Spleen (tissue), 11 donors: ENCODE data around the gene SMAD3. TPM values are rescaled to one million over a fixed set of nuclear protein-coding genes. Genes with fewer than 3 reads are reported as not detected.

Source experiments
- DNase-seq: peaks from one replicate; pipeline ENCODE4 v3.0.0-alpha.2; 2020
- H3K27ac ChIP-seq, 8 donors: fragments of 200-600 bp; sonication (generic) in 7 of 8; 1 replicate in 4 of 8; 2 replicates in 4 of 8; pipeline versions ENCODE4 v1.5.0 to v1.8.0; 2016 to 2021; ENCODE audit warnings: inconsistent platforms in 4 of 8, mild to moderate bottlenecking in 4 of 8, moderate library complexity in 1 of 8
- H3K27me3 ChIP-seq, 7 donors: fragments of 200-600 bp; sonication (generic) in 6 of 7; replicated peaks in 1 of 7; 1 replicate in 4 of 7; 2 replicates in 3 of 7; pipeline versions ENCODE4 v1.5.0 to v1.8.0; 2016 to 2021; ENCODE audit warnings: inconsistent platforms in 3 of 7, mild to moderate bottlenecking in 1 of 7
- H3K36me3 ChIP-seq, 6 donors: fragments of 200-600 bp; sonication (generic) in 5 of 6; 1 replicate in 4 of 6; 2 replicates in 2 of 6; pipeline versions ENCODE4 v1.5.0 to v1.8.0; 2016 to 2021; ENCODE audit warnings: inconsistent platforms in 2 of 6
- H3K4me1 ChIP-seq, 6 donors: fragments of 200-600 bp; sonication (generic) in 5 of 6; 1 replicate in 3 of 6; 2 replicates in 3 of 6; pipeline versions ENCODE4 v1.5.0 to v1.8.0; 2016 to 2021; ENCODE audit warnings: inconsistent platforms in 3 of 6
- H3K4me3 ChIP-seq, 8 donors: fragments of 200-600 bp; sonication (generic) in 7 of 8; 1 replicate in 4 of 8; 2 replicates in 4 of 8; pipeline versions ENCODE4 v1.5.0 to v1.8.0; 2016 to 2021; ENCODE audit warnings: inconsistent platforms in 4 of 8, mild to moderate bottlenecking in 4 of 8, moderate library complexity in 2 of 8
- H3K9me3 ChIP-seq, 8 donors: fragments of 200-600 bp; sonication (generic) in 7 of 8; 1 replicate in 4 of 8; 2 replicates in 4 of 8; pipeline versions ENCODE4 v1.5.0 to v1.8.0; 2016 to 2021; ENCODE audit warnings: inconsistent platforms in 4 of 8
- POLR2A ChIP-seq, 3 donors: fragments of 450-650 bp; IDR thresholded peaks; one replicate each; pipeline ENCODE4 v1.5.1; 2017; ENCODE audit warnings: antibody characterized with exemption in 3 of 3, mild to moderate bottlenecking in 1 of 3
- POLR2AphosphoS5 ChIP-seq, 3 donors: sonication (generic); formaldehyde crosslinking; IDR thresholded peaks; one replicate each; pipeline ENCODE4 v1.5.1; 2017; ENCODE audit warnings: antibody characterized with exemption in 3 of 3
- WGBS, 5 donors: extraction: QIAGEN DNeasy Blood & Tissue Kit in 3 of 5; methylation state at CpG; one replicate each; pipeline versions ENCODE4 v1.1.5 to v1.1.7; 2013 to 2018; 5-methylcytosine and 5-hydroxymethylcytosine counted together
- intact Hi-C: fragments of 100-400 bp; cut with DNase I; formaldehyde crosslinking; loops from one replicate; pipeline ENCODE4 v1.15.0; 2023; ENCODE audit warnings: low total_unique reads
- polyA plus RNA-seq, 3 donors: library from polyadenylated mRNA; stranded (reverse); fragments of 200-250 nt; gene quantifications; one replicate each; pipeline ENCODE4 v1.2.1, GENCODE V29; 2013
- total RNA-seq, 7 donors: library from RNA; depleted of rRNA in 3 of 7; stranded (reverse); fragments of >200 nt in 3 of 7; fragmentation: NEBNext Ultra II Directional in 4 of 7; extraction: Animal tissue kit (Norgen Biotek cat#: 25700) in 4 of 7; gene quantifications; one replicate each; pipeline versions ENCODE4 v1.1.0 to v1.2.1, GENCODE V29; 2016 to 2021
- TF ChIP-seq, protein P1 (sequence below), 11 experiments: fragments of 200-600 bp in 7 of 11; fragments of 450-650 bp in 4 of 11; sonication (generic) in 4 of 11; IDR thresholded peaks in 8 of 11; conservative IDR thresholded peaks in 3 of 11; 1 replicate in 7 of 11; 2 replicates in 4 of 11; pipeline versions ENCODE4 v1.4.0 to v1.8.0; 2016 to 2021; ENCODE audit warnings: antibody characterized with exemption in 11 of 11, inconsistent platforms in 4 of 11, mild to moderate bottlenecking in 1 of 11
- donor health status: healthy with polysubstance abuse.
- donor health status: DM: no; HTN: no; CAD: no; lungs with moderate emphysema.
- donor health status: DM: no; HTN: no; CAD: no.
- donor health status: Bipolar disorder and iron deficiency.
- donor health status: healthy.
- donor health status: DM: no; HTN: no; CAD: no.
- donor health status: DM: yes; HTN: yes; CAD: no.

SMAD3 gene
- total and polyA plus RNA-seq, 10 donors, result 8.3 to 78.4 (median 33.7) TPM

DNA sequence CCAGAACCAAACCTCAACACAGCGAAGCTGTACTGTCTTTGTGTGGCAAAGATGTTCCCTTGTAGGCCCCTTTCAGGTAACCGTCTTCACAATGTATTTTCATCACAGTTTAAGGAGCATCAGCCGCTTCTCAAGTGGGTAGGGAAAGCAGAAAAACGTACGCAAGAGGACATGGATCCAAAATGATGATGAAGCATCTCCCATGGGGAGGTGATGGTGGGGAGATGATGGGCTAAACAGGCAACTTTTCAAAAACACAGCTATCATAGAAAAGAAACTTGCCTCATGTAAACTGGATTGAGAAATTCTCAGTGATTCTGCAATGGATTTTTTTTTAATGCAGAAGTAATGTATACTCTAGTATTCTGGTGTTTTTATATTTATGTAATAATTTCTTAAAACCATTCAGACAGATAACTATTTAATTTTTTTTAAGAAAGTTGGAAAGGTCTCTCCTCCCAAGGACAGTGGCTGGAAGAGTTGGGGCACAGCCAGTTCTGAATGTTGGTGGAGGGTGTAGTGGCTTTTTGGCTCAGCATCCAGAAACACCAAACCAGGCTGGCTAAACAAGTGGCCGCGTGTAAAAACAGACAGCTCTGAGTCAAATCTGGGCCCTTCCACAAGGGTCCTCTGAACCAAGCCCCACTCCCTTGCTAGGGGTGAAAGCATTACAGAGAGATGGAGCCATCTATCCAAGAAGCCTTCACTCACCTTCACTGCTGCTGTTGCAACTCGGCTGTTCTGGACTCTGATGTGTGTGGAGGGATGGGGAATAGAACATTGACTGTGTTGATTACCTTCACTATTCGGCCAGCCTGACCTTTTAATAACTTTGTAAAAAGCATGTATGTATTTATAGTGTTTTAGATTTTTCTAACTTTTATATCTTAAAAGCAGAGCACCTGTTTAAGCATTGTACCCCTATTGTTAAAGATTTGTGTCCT lies 129.0 kb downstream of the SMAD3 start:
- peaks cover 0 to 65% (median 39%) of the 10 kb centered on the region in 6 donors for H3K36me3 ChIP-seq
- intact Hi-C loops, result no loop called here
- H3K27me3 ChIP-seq, result no peaks in the 10 kb centered on the region
- no peaks in the 10 kb centered on the region for H3K9me3 ChIP-seq
- TF ChIP-seq, protein P1, sequence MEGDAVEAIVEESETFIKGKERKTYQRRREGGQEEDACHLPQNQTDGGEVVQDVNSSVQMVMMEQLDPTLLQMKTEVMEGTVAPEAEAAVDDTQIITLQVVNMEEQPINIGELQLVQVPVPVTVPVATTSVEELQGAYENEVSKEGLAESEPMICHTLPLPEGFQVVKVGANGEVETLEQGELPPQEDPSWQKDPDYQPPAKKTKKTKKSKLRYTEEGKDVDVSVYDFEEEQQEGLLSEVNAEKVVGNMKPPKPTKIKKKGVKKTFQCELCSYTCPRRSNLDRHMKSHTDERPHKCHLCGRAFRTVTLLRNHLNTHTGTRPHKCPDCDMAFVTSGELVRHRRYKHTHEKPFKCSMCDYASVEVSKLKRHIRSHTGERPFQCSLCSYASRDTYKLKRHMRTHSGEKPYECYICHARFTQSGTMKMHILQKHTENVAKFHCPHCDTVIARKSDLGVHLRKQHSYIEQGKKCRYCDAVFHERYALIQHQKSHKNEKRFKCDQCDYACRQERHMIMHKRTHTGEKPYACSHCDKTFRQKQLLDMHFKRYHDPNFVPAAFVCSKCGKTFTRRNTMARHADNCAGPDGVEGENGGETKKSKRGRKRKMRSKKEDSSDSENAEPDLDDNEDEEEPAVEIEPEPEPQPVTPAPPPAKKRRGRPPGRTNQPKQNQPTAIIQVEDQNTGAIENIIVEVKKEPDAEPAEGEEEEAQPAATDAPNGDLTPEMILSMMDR (IDR thresholded peaks at IDR 0.05 in 8 of 11, conservative IDR thresholded peaks at IDR 0.05 in 3 of 11), result no peak
- 91 to 96% (median 92%) methylated on average over 9 of the region's 9 CpGs for WGBS, 5 donors
- no peak for DNase-seq
- no peak overlapping the region for H3K4me3 ChIP-seq
- no peak overlapping the region for H3K27ac ChIP-seq
- peaks cover 0 to 21% (median 13%) of the 10 kb centered on the region in 6 donors for H3K4me1 ChIP-seq

DNA sequence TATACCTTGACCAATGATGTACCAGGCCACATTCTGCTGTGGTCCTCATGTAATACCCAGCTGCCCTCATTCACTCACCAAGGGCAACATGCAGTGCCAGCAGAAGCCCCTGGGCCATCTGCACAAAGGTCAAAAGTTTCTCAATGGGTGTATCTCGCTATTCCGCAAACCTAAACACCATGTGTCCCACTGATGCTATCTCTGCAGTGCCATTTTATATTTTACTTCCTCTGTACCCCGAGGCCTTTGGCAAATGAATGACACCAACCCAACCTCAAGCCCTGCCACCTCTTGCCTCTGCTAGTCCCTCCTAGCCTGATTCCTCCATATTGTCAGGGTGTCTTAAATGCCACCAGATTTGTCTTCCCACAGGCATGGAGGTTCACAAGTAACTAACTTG lies 129.9 kb downstream of the SMAD3 start:
- 84 to 91% (median 86%) methylated on average over 3 of the region's 3 CpGs for WGBS, 5 donors
- no peak for DNase-seq
- peaks cover 0 to 29% (median 20%) of the 10 kb centered on the region in 6 donors for H3K4me1 ChIP-seq

DNA sequence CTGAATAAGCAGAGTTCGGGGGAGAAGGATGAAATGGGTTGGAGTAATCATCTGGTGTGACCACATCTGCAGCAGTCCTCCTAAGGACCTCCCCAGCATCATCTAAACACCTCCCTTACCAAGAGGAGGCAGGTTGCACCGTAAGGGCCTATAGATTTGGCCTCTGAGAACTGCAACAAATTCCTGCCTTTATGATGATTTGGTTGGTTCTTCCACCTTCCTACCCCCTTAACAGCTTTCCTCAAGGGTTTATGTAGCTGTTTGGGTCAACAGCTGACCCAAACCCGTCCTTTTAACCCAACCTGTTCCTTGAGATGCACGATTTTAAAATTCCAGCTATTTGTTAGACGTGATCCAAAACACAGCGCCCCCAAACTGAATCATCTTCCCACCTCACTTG lies 130.8 kb downstream of the SMAD3 start:
- 92 to 98% (median 95%) methylated on average over 6 of the region's 6 CpGs for WGBS, 5 donors
- Histone ChIP-seq H3K27ac (no peak overlapping the region), H3K4me1 (peaks cover 0 to 38% (median 25%) of the 10 kb centered on the region in 6 donors), H3K27me3 (no peaks in the 10 kb centered on the region), H3K36me3 (peaks cover 0 to 51% (median 24%) of the 10 kb centered on the region in 6 donors), H3K9me3 (no peaks in the 10 kb centered on the region), H3K4me3 (no peak overlapping the region)
- TF ChIP-seq, protein P1 (IDR thresholded peaks at IDR 0.05 in 8 of 11, conservative IDR thresholded peaks at IDR 0.05 in 3 of 11), result no peak
- TF ChIP-seq POLR2AphosphoS5 (IDR thresholded peaks at IDR 0.05) (no peak), POLR2A (IDR thresholded peaks at IDR 0.05) (no peak)
- intact Hi-C loops, result no loop called here
- DNase-seq, result no peak

More for the DNA sequence above, 129.9 kb downstream of the SMAD3 start:
- no peak overlapping the region for H3K27ac ChIP-seq
- no peaks in the 10 kb centered on the region for H3K9me3 ChIP-seq
- H3K27me3 ChIP-seq, result no peaks in the 10 kb centered on the region
- TF ChIP-seq, protein P1 (IDR thresholded peaks at IDR 0.05 in 8 of 11, conservative IDR thresholded peaks at IDR 0.05 in 3 of 11), result no peak
- TF ChIP-seq POLR2AphosphoS5 (IDR thresholded peaks at IDR 0.05), result no peak
- no peak overlapping the region for H3K4me3 ChIP-seq
- intact Hi-C loops, result no loop called here
- H3K36me3 ChIP-seq, result peaks cover 0 to 56% (median 32%) of the 10 kb centered on the region in 6 donors

DNA sequence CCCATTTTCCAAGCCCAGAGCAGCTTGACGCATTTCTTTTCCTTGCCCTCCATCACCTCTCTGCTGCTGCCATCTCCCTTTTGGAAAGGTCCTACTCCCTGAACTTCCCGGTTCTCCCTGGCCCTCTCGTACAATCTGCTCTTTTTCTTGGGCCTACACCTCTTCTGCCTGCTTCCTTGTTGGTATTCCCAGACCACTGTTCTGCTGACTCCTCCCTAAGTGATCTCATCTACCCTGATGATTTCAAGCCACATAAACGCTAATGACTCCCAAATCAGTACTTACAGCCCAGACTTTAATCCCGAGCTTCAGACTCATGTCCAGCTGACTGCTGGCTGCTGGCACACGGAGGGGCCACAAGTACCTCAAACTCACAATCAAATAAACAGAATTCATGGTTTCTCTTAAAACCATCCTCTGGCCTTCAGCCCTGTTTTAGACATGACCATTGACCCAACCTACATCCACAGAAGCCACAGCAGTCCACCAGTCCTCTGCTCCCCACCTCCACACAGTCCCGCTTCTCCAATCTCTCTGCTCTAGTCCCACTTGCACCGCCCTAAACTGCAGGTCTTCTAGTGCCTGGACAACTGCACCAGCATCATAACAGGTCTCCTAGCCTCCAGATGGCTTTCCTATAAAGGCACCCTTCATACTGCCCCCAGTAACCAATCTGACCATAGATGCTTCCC lies 131.4 kb downstream of the SMAD3 start:
- Histone ChIP-seq H3K4me3 (no peak overlapping the region), H3K4me1 (peaks cover 0 to 44% (median 25%) of the 10 kb centered on the region in 6 donors), H3K27ac (no peak overlapping the region), H3K36me3 (peaks cover 0 to 51% (median 21%) of the 10 kb centered on the region in 6 donors), H3K9me3 (no peaks in the 10 kb centered on the region), H3K27me3 (no peaks in the 10 kb centered on the region)
- TF ChIP-seq POLR2A (IDR thresholded peaks at IDR 0.05) (no peak), POLR2AphosphoS5 (IDR thresholded peaks at IDR 0.05) (no peak)
- TF ChIP-seq, protein P1 (IDR thresholded peaks at IDR 0.05 in 8 of 11, conservative IDR thresholded peaks at IDR 0.05 in 3 of 11), result no peak
- intact Hi-C loops, result no loop called here
- 86 to 96% (median 93%) methylated on average over 8 of the region's 8 CpGs for WGBS, 5 donors
- no peak for DNase-seq
